GM19035 (cell line): Measurements from ENCODE around the gene OR4D9.

Experiments
- ATAC-seq: cut with Tn5 transposase; IDR thresholded peaks from one replicate; pipeline ENCODE4 v1.9.1; 2021; ENCODE audit not compliant: unreplicated experiment

OR4D9 gene

DNA sequence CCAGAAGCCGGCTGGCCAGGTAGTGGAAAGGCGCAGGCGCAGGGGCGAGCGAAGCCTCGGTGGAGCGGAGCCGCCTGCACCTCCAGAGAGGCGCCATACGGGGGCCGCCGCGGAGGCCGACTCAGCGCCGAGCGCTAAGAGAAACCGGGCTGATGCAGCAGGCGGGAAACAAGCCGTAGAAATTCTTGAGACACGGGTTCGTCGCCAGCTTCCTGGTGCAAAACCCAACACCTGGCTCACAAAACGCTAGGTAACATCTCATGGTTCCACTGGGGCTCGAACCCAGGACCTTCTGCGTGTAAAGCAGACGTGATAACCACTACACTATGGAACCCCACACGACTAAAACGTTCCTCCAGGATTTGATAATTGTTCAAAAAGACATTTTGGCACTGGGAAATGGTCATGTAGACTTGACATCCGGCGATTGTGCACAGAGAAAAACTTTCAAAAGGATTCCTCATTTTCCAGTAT, 39.1 kb downstream of the OR4D9 start:
- ATAC-seq, result peak; percentile 93

DNA sequence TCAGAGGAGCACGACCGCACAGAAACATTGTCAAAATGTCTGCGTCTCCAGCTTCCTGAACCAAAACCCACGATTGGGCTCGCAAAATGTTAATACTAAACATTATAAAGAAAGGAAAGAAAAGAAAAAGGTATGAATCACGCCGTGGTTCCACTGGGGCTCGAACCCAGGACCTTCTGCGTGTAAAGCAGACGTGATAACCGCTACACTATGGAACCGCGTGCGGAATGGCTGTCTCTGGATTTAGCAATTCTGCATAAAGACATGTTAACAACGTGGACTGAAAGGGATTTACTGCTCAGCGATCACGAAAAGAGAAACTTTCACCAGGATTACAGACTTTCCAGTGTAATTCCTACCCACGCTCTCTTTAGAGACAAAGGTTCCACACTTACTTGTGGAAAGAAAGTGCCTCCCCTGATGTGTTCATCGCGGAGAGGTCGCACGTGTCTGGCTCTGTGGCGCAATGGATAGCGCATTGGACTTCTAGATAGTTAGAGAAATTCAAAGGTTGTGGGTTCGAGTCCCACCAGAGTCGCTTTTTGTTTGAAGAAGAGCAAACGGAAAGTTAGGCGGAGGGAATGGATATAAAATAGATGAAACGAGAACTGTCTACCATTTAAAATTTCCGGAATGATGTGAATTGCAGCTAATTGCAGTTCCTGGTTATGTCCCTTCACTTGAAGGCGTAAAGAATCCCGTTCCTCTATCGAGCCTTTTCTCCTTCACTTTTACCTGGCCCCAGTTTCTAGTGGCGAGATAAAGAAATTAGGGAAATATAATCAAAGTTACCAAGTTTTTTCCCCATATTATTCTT, 39.7 kb downstream of the OR4D9 start:
- peak; percentile 40 for ATAC-seq

DNA sequence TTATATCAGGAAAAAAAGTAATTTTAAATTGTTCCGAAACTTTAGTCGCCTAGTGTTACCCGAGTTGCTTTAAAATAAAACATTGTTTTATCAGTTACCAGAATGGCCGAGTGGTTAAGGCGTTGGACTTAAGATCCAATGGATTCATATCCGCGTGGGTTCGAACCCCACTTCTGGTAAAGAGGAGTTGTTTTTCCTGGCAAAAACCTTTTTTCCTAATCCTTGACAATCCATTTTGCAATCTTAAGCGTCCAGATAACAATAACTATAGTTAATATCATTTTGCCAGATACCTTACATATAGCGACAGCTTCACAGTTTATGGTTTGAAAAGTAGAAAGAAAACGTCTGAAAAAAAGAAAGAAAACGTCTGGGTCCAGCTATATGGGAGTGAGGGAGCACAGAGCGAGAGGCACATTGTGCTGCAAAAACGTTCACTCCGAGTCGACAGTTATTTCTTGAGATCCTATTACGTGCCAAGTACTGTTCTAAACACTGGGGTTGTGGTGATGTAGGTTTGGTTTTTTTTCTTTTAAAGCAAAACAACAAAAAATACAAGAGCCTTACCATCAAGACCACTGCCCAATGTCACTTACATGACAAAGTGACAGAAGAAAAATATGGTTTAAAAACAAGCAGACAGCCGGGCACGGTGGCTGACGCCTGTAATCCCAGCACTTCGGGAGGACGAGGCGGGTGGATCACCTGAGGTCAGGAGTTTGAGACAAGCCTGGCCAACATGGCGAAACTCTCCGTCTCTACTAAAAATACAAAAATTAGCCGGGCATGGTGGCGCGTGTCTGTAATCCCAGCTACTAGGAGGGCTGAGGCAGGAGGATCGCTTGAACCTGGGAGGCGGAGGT, 40.6 kb downstream of the OR4D9 start:
- ATAC-seq, result no peak

DNA sequence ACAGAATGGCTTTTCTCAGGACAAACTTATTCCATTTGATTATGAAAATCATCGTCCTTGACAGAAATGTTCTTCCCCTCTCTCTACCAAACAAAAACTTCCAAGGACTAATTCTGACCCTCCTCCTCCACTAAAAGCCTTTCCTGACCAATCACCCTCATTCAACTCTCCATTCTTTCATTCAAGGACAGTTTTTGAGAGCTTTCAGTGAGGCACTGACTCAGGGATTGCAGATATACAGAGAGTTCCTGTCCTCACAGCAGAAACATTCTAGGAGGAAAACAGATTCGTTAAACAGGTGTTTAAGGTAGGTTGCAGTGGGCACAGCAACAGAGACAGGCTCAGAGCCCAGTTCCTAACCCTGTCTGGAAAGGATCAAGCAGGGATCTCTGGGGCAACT, 41.5 kb downstream of the OR4D9 start:
- no peak for ATAC-seq

DNA sequence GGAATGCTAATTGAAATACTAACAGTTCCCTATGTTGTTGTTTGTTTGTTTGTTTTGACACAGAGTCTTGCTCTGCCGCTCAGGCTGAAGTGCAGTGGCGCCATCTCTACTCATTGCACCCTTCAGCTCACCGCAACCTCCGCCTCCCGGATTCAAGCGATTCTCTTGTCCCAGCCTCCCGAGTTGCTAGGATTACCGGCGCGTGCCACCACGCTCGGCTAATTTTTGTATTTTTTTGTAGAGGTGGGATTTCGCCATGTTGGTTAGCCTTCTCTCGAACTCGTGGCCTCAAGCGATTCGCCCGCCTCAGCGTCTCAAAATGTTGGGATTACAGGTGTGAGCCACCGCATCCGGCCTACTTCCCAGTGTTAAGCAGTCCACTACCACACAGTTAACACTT, 42.0 kb downstream of the OR4D9 start:
- no peak for ATAC-seq

DNA sequence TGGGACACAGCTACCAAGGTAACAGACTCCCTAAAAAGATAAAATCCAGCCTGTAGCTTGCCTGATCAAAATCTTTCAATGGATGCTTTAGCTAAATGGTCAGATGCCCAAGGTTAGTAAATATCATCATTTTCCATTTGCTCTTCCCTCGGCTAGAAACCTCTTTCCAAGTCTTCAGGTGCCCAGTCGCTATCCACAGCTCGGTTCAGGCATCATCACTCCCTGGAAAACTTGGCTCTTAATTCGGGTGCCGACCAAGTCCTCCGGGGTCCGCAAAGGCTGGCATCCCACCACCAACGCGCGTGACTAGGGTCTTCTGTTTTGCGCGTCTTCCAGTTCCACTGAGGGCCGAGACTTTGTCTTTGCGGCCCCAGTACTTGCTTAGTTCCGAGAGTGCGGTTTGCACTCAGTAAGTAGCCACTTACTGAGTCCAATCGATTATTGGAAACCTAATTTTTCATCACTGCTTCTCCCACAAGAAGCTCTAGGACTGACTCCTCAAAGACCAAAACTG, 44.3 kb downstream of the OR4D9 start:
- ATAC-seq, result no peak

DNA sequence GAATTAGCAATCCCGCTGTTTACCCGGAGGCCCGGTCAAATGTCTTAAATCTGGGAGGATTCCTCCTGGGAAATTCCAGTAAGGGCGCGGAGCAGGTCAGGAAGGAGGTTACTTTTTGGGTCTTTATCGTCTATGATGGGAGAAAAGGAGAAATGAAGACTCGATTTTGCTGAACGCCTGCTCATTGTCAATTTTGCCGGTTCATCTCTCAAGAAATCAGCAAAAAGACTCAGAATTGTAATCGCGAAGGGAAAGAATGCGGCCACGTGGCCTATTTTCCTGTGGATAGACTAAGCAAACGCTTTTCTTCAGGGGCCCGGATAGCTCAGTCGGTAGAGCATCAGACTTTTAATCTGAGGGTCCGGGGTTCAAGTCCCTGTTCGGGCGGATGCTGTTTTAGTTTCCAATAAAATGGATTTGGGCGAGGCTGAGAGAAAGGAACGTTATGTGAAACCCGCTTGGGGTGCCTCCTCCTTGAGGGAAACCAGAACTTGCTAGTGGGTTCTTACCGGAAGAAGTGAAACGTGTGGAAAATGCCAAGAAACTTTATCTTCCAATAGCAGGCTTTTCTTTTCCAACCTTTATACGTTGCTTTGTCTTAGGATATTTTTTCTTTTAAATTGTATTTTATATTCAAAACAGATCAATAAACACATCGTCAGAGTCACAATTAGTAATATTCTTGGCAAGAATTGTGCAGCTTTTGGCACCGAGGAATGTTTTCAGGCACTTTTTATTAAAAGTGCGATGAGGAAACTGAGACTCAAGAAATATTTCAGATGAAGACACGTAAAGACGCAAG, 45.0 kb downstream of the OR4D9 start:
- ATAC-seq, result no peak

GRCh38 chr11:59556917-59557348, 45.6 kb downstream of the OR4D9 start:
- ATAC-seq, result peak; percentile 19

DNA sequence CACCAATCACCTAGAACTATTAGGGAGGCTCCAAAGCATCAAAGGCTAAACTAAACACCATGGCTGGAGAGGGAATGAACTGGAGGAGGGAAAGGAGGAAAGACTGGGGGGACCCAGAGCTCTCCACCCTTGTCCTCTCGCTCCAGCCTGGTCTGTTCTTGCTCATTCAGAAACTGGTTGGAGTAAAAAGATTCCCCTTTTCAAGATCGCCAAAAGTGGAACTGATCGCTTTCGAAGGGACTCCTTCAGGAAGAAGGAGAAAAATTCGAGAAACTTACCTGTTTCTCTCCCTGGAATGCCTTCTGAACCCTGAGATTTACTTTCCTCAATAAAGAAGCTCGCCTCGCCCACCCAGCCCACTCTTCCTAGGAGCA, 46.9 kb downstream of the OR4D9 start:
- ATAC-seq, result no peak

GRCh38 chr11:59559886-59560285, 48.5 kb downstream of the OR4D9 start:
- no peak for ATAC-seq

- peak; percentile 41 for ATAC-seq
These were observed 49.0 kb downstream of the OR4D9 start for GRCh38 chr11:59560290-59560701.

GRCh38 chr11:59560702-59561473, 49.5 kb downstream of the OR4D9 start:
- peak; percentile 49 for ATAC-seq

DNA sequence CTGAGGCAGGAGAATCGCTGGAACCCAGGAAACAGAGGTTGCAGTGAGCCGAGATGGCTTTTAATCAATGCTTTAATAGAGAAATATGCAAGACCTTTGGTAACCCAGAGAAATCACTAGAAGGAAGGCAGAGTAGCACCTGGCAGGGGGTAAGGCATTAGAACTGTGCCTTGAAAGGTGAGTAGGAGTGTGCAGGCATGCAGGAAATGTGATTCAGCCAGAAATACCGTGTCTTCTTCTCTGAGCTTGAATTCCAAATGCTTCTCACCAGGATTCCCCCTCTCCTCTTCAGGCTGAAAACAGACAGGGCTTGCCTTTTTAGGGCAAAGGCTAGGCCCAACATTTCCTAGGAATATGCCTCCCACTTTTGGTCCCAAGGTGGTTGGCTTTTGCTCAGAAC, 51.0 kb downstream of the OR4D9 start:
- ATAC-seq, result no peak
